BLaER1 treated with 17β-estradiol and CSF1 and Interleukin-3, amounts not matched to agents 10 nM and 100 nM (cell line): Measurements from ENCODE around the gene ATP4B.

Experiments used
- H3K27ac ChIP-seq, 11 experiments: shearing (Covaris generic); formaldehyde crosslinking; 2 replicates each; pipeline ENCODE4 v1.8.1; 2022
- H3K27me3 ChIP-seq, 11 experiments: shearing (Covaris generic); formaldehyde crosslinking; 2 replicates each; pipeline ENCODE4 v1.8.1; 2022
- H3K36me3 ChIP-seq, 11 experiments: shearing (Covaris generic); formaldehyde crosslinking; 2 replicates each; pipeline ENCODE4 v1.8.1; 2022
- H3K4me1 ChIP-seq, 10 experiments: shearing (Covaris generic); formaldehyde crosslinking; 2 replicates each; pipeline ENCODE4 v1.8.1; 2022
- H3K4me2 ChIP-seq, 11 experiments: shearing (Covaris generic); formaldehyde crosslinking; 2 replicates each; pipeline ENCODE4 v1.8.1; 2022
- H3K4me3 ChIP-seq, 10 experiments: shearing (Covaris generic); formaldehyde crosslinking; 2 replicates each; pipeline ENCODE4 v1.8.1; 2022
- H3K9ac ChIP-seq, 11 experiments: shearing (Covaris generic); formaldehyde crosslinking; 2 replicates each; pipeline ENCODE4 v1.8.1; 2022
- H3K9me3 ChIP-seq, 11 experiments: shearing (Covaris generic); formaldehyde crosslinking; replicated peaks in 1 of 11; 2 replicates each; pipeline ENCODE4 v1.8.1; 2022
- H4K20me1 ChIP-seq, 11 experiments: shearing (Covaris generic); formaldehyde crosslinking; 2 replicates each; pipeline ENCODE4 v1.8.1; 2022
- Cebpa-rat ChIP-seq, 11 experiments: shearing (Covaris generic); IDR thresholded peaks; 2 replicates each; pipeline ENCODE4 v1.8.1; 2022

Gene ATP4B

DNA sequence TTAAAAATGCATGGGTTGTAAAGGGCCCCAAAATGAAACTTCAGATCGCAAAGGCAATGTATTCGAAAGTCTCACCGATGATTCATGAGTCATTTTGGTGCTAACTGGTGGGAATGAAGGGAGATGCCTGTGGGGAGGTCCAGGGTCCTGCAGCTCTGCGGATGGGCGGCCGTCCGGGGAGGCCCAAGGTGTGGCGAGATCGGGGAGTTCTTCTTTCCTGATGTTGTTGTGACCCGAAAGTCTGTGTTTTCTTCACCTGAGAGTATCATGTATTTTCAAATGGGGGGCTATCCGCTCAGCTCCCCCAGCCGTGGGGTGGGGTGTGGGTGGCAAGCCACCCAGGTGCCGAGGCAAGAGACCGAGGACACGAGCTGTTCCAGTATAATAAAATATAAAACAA, 37.0 kb downstream of the ATP4B start:
- Histone ChIP-seq H3K4me3 (no peak overlapping the region), H3K36me3 (peaks cover 52 to 98% (median 79%) of the 10 kb centered on the region in 11 experiments), H3K9ac (no peak overlapping the region), H3K27ac (no peak overlapping the region), H3K4me1 (peaks cover 9 to 16% (median 15%) of the 10 kb centered on the region in 10 experiments; a peak in 18 of 20 replicates), H3K4me2 (no peak overlapping the region), H3K27me3 (no peaks in the 10 kb centered on the region), H3K9me3 (peaks cover 0 to 8% (median 0%) of the 10 kb centered on the region in 11 experiments; a peak in 5 of 22 replicates), H4K20me1 (peaks cover 36 to 100% (median 99%) of the 10 kb centered on the region in 11 experiments)
- no peak for TF ChIP-seq Cebpa-rat (IDR thresholded peaks at IDR 0.05)

DNA sequence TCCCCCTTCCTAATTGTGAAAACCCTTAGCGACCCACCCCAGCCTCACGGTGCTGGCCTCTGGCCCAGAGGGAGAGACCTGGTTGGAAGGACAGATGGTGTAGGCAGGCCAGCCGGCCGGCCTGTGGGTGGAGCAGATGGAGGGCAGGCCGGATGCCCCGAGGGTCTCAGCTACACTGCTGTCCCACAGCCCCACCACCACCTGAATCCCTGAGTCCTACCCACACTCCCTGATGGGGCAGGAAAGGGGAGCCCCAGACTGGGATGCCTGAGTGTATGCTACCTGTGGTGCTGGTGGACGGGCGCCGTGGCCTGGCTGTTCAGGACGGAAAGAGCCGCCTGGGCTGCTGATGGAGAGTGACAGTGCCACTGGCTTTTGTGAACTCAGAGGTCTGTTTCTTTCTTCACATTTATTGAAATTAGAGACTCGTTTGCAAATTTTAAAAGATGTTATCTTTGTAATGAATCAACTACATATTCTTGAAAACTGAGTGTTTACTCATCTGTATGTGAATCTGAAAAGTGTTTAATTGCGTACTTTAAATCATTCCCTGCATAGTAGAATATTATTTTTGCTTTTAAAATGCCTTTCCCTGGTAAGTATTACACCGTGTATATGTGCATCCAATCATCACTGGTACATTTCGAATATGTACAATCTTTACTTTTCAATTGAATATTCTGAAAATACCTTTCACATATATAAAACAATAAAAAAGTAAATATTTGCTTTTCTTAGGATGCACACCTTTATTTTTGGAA, 37.8 kb downstream of the ATP4B start:
- Histone ChIP-seq H4K20me1 (peaks cover 40 to 100% (median 99%) of the 10 kb centered on the region in 11 experiments), H3K27ac (0 out of 22 replicates have a peak overlapping the region, but pooled peaks of 1 of the 11 experiments have one; percentile 22), H3K4me1 (peaks cover 6 to 24% (median 24%) of the 10 kb centered on the region in 10 experiments; a peak in 18 of 20 replicates), H3K4me2 (no peak overlapping the region), H3K27me3 (no peaks in the 10 kb centered on the region), H3K4me3 (no peak overlapping the region), H3K9me3 (peaks cover 0 to 8% (median 0%) of the 10 kb centered on the region in 11 experiments; a peak in 5 of 22 replicates), H3K36me3 (peaks cover 59 to 98% (median 79%) of the 10 kb centered on the region in 11 experiments), H3K9ac (peak overlapping the region in 4 of 11 experiments; percentile 3 to 39 (median 22); a peak in 2 of 22 replicates)
- TF ChIP-seq Cebpa-rat (IDR thresholded peaks at IDR 0.05) = no peak

DNA sequence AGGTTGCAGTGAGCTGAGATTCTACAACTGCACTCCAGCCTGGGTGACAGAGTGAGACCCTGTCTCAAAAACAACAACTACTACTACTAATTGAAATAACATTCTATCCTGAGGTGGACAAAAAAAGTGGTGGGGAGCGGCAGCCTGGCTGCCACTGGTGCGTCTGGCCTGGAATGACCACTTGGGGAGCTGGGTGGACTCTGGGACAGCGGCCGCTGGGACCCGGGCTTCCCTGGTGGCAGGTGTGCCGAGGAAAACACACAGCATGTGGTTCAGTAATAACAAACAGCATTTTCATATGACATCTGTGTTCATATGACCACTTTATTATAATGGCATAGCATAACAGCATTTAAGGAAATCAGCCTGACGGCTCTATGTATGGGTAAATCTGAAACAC, 39.5 kb downstream of the ATP4B start:
- Histone ChIP-seq H3K9me3 (no peaks in the 10 kb centered on the region), H3K36me3 (peaks cover 56 to 98% (median 79%) of the 10 kb centered on the region in 11 experiments), H3K4me1 (peaks cover 6 to 37% (median 30%) of the 10 kb centered on the region in 10 experiments; a peak in 18 of 20 replicates), H3K4me3 (no peak overlapping the region), H3K27ac (no peak overlapping the region), H3K4me2 (no peak overlapping the region), H4K20me1 (peaks cover 58 to 100% (median 99%) of the 10 kb centered on the region in 11 experiments), H3K27me3 (no peaks in the 10 kb centered on the region), H3K9ac (no peak overlapping the region)
- TF ChIP-seq Cebpa-rat (IDR thresholded peaks at IDR 0.05) = no peak

GRCh38 chr13:113617961-113618360, 40.0 kb downstream of the ATP4B start:
- Histone ChIP-seq H3K4me3 (no peak overlapping the region), H3K4me1 (peaks cover 6 to 37% (median 30%) of the 10 kb centered on the region in 10 experiments; a peak in 18 of 20 replicates), H4K20me1 (peaks cover 59 to 100% (median 99%) of the 10 kb centered on the region in 11 experiments), H3K36me3 (peaks cover 51 to 98% (median 79%) of the 10 kb centered on the region in 11 experiments), H3K27me3 (no peaks in the 10 kb centered on the region), H3K9me3 (no peaks in the 10 kb centered on the region), H3K9ac (no peak overlapping the region), H3K27ac (no peak overlapping the region), H3K4me2 (no peak overlapping the region)
- TF ChIP-seq Cebpa-rat (IDR thresholded peaks at IDR 0.05) = no peak

DNA sequence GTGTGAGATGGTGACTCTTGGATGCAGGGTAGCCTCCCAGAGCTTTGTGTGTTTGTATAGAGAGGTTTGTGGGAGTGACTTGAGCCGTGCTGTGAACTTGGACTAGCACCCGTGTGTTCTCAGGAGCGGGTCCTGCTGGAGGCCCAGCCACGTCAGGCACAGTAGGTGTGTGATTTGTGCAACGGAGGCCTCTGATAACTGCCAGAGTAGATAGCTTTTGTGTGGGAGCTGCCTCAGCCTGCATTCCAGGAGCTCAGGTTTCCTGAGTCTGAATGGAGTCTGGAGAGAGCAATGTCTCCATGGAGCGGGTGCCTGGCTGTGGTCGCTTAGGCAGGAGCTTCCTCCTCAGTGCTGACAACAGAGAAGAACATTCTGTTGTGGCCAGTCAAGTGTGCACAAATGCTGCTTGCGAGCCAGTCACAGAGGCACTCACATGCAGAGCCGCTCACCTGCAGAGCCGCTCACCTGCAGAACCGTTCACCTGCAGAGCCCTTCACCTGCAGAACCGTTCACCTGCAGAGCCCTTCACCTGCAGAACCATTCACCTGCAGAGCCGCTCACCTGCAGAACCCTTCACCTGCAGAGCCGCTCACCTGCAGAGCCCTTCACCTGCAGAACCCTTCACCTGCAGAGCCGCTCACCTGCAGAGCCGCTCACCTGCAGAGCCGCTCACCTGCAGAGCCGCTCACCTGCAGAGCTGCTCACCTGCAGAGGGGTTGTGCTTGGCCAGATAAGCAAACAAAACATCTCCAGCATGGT, 40.8 kb downstream of the ATP4B start:
- no peak for TF ChIP-seq Cebpa-rat (IDR thresholded peaks at IDR 0.05)
- Histone ChIP-seq H3K27ac (peak overlapping the region in 8 of 11 experiments; percentile 10 to 64 (median 36); a peak in 11 of 22 replicates), H3K4me3 (no peak overlapping the region), H3K4me1 (peaks cover 6 to 37% (median 30%) of the 10 kb centered on the region in 10 experiments; a peak in 18 of 20 replicates), H3K9me3 (no peaks in the 10 kb centered on the region), H3K9ac (peak overlapping the region in 8 of 11 experiments; percentile 12 to 54 (median 41); a peak in 11 of 22 replicates), H4K20me1 (peaks cover 59 to 100% (median 100%) of the 10 kb centered on the region in 11 experiments), H3K27me3 (no peaks in the 10 kb centered on the region), H3K36me3 (peaks cover 56 to 98% (median 79%) of the 10 kb centered on the region in 11 experiments), H3K4me2 (peak overlapping the region in 9 of 11 experiments; percentile 20 to 72 (median 48); a peak in 15 of 22 replicates)

GRCh38 chr13:113616281-113616906, 41.6 kb downstream of the ATP4B start:
- Histone ChIP-seq H3K9ac (peak overlapping the region in 9 of 11 experiments; percentile 12 to 54 (median 38); a peak in 13 of 22 replicates), H3K27ac (peak overlapping the region in 8 of 11 experiments; percentile 10 to 64 (median 36); a peak in 11 of 22 replicates), H4K20me1 (peaks cover 59 to 100% (median 100%) of the 10 kb centered on the region in 11 experiments), H3K4me3 (no peak overlapping the region), H3K9me3 (no peaks in the 10 kb centered on the region), H3K4me2 (peak overlapping the region in 10 of 11 experiments; percentile 11 to 72 (median 47); a peak in 15 of 22 replicates), H3K36me3 (peaks cover 64 to 99% (median 85%) of the 10 kb centered on the region in 11 experiments), H3K4me1 (peaks cover 6 to 37% (median 30%) of the 10 kb centered on the region in 10 experiments; a peak in 18 of 20 replicates), H3K27me3 (no peaks in the 10 kb centered on the region)
- peak in 1 of 11 experiments; percentile 28; a peak in 1 of 22 replicates for TF ChIP-seq Cebpa-rat (IDR thresholded peaks at IDR 0.05)

DNA sequence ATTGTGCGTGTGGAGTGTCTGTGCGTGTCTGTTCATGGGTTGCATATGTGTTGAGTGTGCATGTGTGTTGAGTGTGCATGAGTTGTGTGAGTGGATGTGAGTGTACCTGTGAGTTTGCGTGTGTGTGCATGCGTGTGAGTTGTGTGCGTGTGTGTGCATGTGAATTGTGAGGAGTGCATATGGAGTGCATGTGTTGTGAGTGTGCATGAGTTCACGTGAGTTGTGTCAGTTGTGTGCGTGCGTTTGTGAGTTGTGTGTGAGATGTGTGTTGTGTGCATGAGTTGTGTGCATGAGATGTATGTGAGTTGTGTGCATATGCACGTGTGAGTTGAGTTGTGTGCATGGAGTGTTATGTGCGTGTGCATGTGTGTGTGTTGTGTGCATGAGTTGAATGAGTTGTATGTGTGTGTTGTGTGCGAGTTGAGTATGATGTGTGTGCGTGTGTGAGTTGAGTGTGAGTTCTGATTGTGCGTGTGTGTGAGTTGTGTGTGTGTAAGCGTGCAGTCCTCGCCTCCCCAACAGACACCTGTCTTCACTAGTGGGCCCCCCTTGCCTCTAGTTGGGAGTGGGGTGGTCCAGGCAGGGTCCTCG, 44.1 kb downstream of the ATP4B start:
- H3K27ac ChIP-seq = no peak overlapping the region
- H4K20me1 ChIP-seq = peaks cover 54 to 100% (median 100%) of the 10 kb centered on the region in 11 experiments
- no peak overlapping the region for H3K4me3 ChIP-seq
- H3K27me3 ChIP-seq = no peaks in the 10 kb centered on the region
- peaks cover 70 to 100% (median 96%) of the 10 kb centered on the region in 11 experiments for H3K36me3 ChIP-seq
- H3K4me2 ChIP-seq = no peak overlapping the region
- H3K4me1 ChIP-seq = peaks cover 17 to 47% (median 39%) of the 10 kb centered on the region in 10 experiments
- TF ChIP-seq Cebpa-rat (IDR thresholded peaks at IDR 0.05) = no peak
- no peak overlapping the region for H3K9ac ChIP-seq
- no peaks in the 10 kb centered on the region for H3K9me3 ChIP-seq

GRCh38 chr13:113612607-113613006, 45.4 kb downstream of the ATP4B start:
- no peak overlapping the region for H3K9ac ChIP-seq
- H3K9me3 ChIP-seq = no peaks in the 10 kb centered on the region
- peaks cover 30 to 59% (median 52%) of the 10 kb centered on the region in 10 experiments for H3K4me1 ChIP-seq
- TF ChIP-seq Cebpa-rat (IDR thresholded peaks at IDR 0.05) = no peak
- peaks cover 64 to 100% (median 97%) of the 10 kb centered on the region in 11 experiments for H3K36me3 ChIP-seq
- no peak overlapping the region for H3K4me3 ChIP-seq
- H4K20me1 ChIP-seq = peaks cover 54 to 100% (median 100%) of the 10 kb centered on the region in 11 experiments
- no peak overlapping the region for H3K27ac ChIP-seq
- no peaks in the 10 kb centered on the region for H3K27me3 ChIP-seq
- H3K4me2 ChIP-seq = no peak overlapping the region
